Stomach (tissue), 9 donors: Measurements from ENCODE around the gene CMIP. TPM values are rescaled to one million over a fixed set of nuclear protein-coding genes. Genes with fewer than 3 reads are reported as not detected.
A peak's percentile ranks its signal among the peaks of the same experiment; 100 is the strongest.

Experiments
- DNase-seq, 2 donors: peaks; one replicate each; pipeline versions ENCODE4 v3.0.0 to v3.0.0-alpha.2; 2013 to 2019
- H3K27ac ChIP-seq, 5 donors: fragments of 200-600 bp in 4 of 5; sonication (generic) in 4 of 5; one replicate each; pipeline ENCODE4 v1.5.1; 2013 to 2019; ENCODE audit warnings: mild to moderate bottlenecking in 1 of 5, moderate library complexity in 1 of 5
- H3K27me3 ChIP-seq, 3 donors: fragments of 200-600 bp; sonication (generic); one replicate each; pipeline ENCODE4 v1.5.1; 2017 to 2019; ENCODE audit warnings: mixed run types in 1 of 3
- H3K36me3 ChIP-seq, 4 donors: fragments of 200-600 bp; sonication (generic); 1 replicate in 3 of 4; 2 replicates in 1 of 4; pipeline ENCODE4 v1.5.1; 2016 to 2019
- H3K4me1 ChIP-seq, 4 donors: fragments of 200-600 bp; sonication (generic); one replicate each; pipeline ENCODE4 v1.5.1; 2016 to 2019
- H3K4me3 ChIP-seq, 4 donors: fragments of 200-600 bp; sonication (generic) in 3 of 4; one replicate each; pipeline ENCODE4 v1.5.1; 2016 to 2019; ENCODE audit warnings: mild to moderate bottlenecking in 1 of 4
- H3K9me3 ChIP-seq, 4 donors: fragments of 200-600 bp; sonication (generic); one replicate each; pipeline ENCODE4 v1.5.1; 2016 to 2019
- CTCF ChIP-seq, 7 experiments: fragments of 450-650 bp in 4 of 7; fragments of 200-600 bp in 3 of 7; sonication (generic) in 3 of 7; IDR thresholded peaks; one replicate each; pipeline ENCODE4 v1.5.1; 2016 to 2019; ENCODE audit warnings: antibody characterized with exemption in 7 of 7, control low read depth in 2 of 7, mild to moderate bottlenecking in 1 of 7
- EP300 ChIP-seq: sonication (generic); formaldehyde crosslinking; IDR thresholded peaks from one replicate; pipeline ENCODE4 v1.6.1; 2017; ENCODE audit warnings: antibody characterized with exemption
- POLR2A ChIP-seq, 4 donors: fragments of 450-650 bp; IDR thresholded peaks; one replicate each; pipeline ENCODE4 v1.6.1; 2016; ENCODE audit warnings: antibody characterized with exemption in 4 of 4, control low read depth in 2 of 4, mild to moderate bottlenecking in 1 of 4, moderate library complexity in 1 of 4
- POLR2AphosphoS5 ChIP-seq, 3 donors: sonication (generic); formaldehyde crosslinking; IDR thresholded peaks; one replicate each; pipeline ENCODE4 v1.6.1; 2016; ENCODE audit warnings: antibody characterized with exemption in 3 of 3
- WGBS, 5 donors: extraction: QIAGEN DNeasy Blood & Tissue Kit in 3 of 5; methylation state at CpG; one replicate each; pipeline versions ENCODE4 v1.1.5 to v1.1.7; 2013 to 2018; 5-methylcytosine and 5-hydroxymethylcytosine counted together
- intact Hi-C: fragments of 100-400 bp; cut with DNase I; formaldehyde crosslinking; loops from one replicate; pipeline ENCODE4 v1.15.1; 2023; ENCODE audit warnings: low total_unique reads
- polyA plus RNA-seq, 3 donors: library from polyadenylated mRNA; stranded (reverse); fragments of 200-250 nt; gene quantifications; one replicate each; pipeline ENCODE4 v1.2.3, GENCODE V29; 2013
- total RNA-seq, 5 donors: library from RNA; depleted of rRNA; stranded (reverse); fragments of >200 nt; gene quantifications; one replicate each; pipeline versions ENCODE4 v1.1.0 to v1.2.3, GENCODE V29; 2014 to 2016
- donor health status: healthy with polysubstance abuse.
- donor health status: Bipolar disorder and iron deficiency.
- donor health status: healthy.

Gene CMIP
- total and polyA plus RNA-seq, 8 donors: 11.1 to 71.0 (median 31.2) TPM

- H3K4me1 ChIP-seq: peaks cover 35 to 91% (median 70%) of the 10 kb centered on the region in 4 donors
- no peak for TF ChIP-seq EP300
- TF ChIP-seq POLR2AphosphoS5 (IDR thresholded peaks at IDR 0.05): no peak
- no peak for TF ChIP-seq POLR2A (IDR thresholded peaks at IDR 0.05)
- TF ChIP-seq CTCF (IDR thresholded peaks at IDR 0.05): no peak
Observed at GRCh38 chr16:81469183-81469677, 24.6 kb downstream of the CMIP start.

GRCh38 chr16:81469710-81470535 is 25.3 kb downstream of the CMIP start:
- no peaks in the 10 kb centered on the region for H3K27me3 ChIP-seq
- TF ChIP-seq EP300 (no peak), POLR2AphosphoS5 (IDR thresholded peaks at IDR 0.05) (no peak), CTCF (IDR thresholded peaks at IDR 0.05) (no peak), POLR2A (IDR thresholded peaks at IDR 0.05) (no peak)
- WGBS, 5 donors: 59 to 64% (median 62%) methylated on average over 13 of the region's 13 CpGs
- peak overlapping the region; percentile 48 to 76 (median 60) for H3K27ac ChIP-seq
- H3K36me3 ChIP-seq: peaks cover 0 to 12% (median 8%) of the 10 kb centered on the region in 4 donors
- peaks cover 41 to 97% (median 76%) of the 10 kb centered on the region in 4 donors for H3K4me1 ChIP-seq
- H3K4me3 ChIP-seq: no peak overlapping the region
- intact Hi-C loops: no loop called here
- peak; percentile 44 to 48 for DNase-seq
- no peaks in the 10 kb centered on the region for H3K9me3 ChIP-seq

More at GRCh38 chr16:81469183-81469677, 24.6 kb downstream of the CMIP start:
- H3K4me3 ChIP-seq: no peak overlapping the region
- intact Hi-C loops: no loop called here
- peak overlapping the region; percentile 48 to 76 (median 60) for H3K27ac ChIP-seq
- H3K36me3 ChIP-seq: peaks cover 0 to 12% (median 8%) of the 10 kb centered on the region in 4 donors
- no peaks in the 10 kb centered on the region for H3K27me3 ChIP-seq
- no peak for DNase-seq
- WGBS, 5 donors: 75 to 90% (median 84%) methylated on average over 4 of the region's 4 CpGs
- H3K9me3 ChIP-seq: no peaks in the 10 kb centered on the region

- intact Hi-C loops: no loop called here
- Histone ChIP-seq H3K4me3 (no peak overlapping the region), H3K36me3 (peaks cover 0 to 12% (median 8%) of the 10 kb centered on the region in 4 donors), H3K27ac (peak overlapping the region in 2 of 5 donors; percentile 75 to 76), H3K9me3 (no peaks in the 10 kb centered on the region), H3K4me1 (peaks cover 41 to 94% (median 68%) of the 10 kb centered on the region in 4 donors), H3K27me3 (no peaks in the 10 kb centered on the region)
- TF ChIP-seq CTCF (IDR thresholded peaks at IDR 0.05): no peak
- TF ChIP-seq POLR2AphosphoS5 (IDR thresholded peaks at IDR 0.05): no peak
- TF ChIP-seq POLR2A (IDR thresholded peaks at IDR 0.05): no peak
- TF ChIP-seq EP300: no peak
- WGBS, 5 donors: 93 to 95% (median 94%) methylated on average over 9 of the region's 9 CpGs
- DNase-seq: no peak
Observed at GRCh38 chr16:81470796-81471636, 26.4 kb downstream of the CMIP start.

- Histone ChIP-seq H3K4me1 (peaks cover 32 to 90% (median 64%) of the 10 kb centered on the region in 4 donors), H3K4me3 (no peak overlapping the region)
Observed at GRCh38 chr16:81471882-81472281, 27.3 kb downstream of the CMIP start.

More at GRCh38 chr16:81471882-81472281, 27.3 kb downstream of the CMIP start:
- DNase-seq: no peak
- no peaks in the 10 kb centered on the region for H3K27me3 ChIP-seq
- H3K9me3 ChIP-seq: no peaks in the 10 kb centered on the region
- intact Hi-C loops: no loop called here
- H3K27ac ChIP-seq: no peak overlapping the region
- peaks cover 0 to 12% (median 8%) of the 10 kb centered on the region in 4 donors for H3K36me3 ChIP-seq
- 93 to 97% (median 95%) methylated on average over 8 of the region's 8 CpGs for WGBS, 5 donors
- TF ChIP-seq EP300 (no peak), POLR2A (IDR thresholded peaks at IDR 0.05) (no peak), POLR2AphosphoS5 (IDR thresholded peaks at IDR 0.05) (no peak), CTCF (IDR thresholded peaks at IDR 0.05) (no peak)
